ENCODE measurements around the gene NXF3.
"Not testable (repeated sequence)": the region's sequence is repeated elsewhere in the genome, so short reads cannot be mapped to it uniquely, and the experiment has no call there.

NXF3 gene

DNA sequence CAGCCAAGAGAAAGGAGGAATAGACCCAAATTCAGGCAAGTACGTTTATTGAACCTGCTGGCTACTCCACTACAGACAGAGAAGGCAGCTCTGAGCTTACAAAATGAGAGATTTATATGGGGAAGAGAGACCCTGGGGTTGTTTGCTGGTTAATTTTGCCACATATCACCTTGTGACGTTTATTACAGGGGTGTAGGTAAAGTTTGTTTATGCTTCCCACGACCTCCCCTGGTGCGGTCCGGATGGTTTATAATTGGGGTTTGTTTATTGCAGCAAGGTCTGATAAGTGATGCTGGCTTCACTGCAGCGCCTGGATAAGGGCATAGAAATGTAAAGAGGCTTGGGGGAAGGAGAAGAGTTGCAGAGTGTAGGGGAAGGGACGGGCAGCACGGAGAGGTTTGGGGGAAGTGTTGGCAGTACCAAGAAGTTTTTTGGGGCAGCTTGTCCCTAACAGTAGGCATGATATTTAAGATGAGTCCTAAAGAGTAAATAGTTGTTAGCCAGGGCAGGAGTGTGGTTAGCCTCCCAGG lies 41.6 kb downstream of the NXF3 start:
- no peak for DNase-seq (ENCODE audit: low read depth in 2 of 2)

- DNase-seq (ENCODE audit: low read depth in 2 of 2) = not testable (repeated sequence)
Measured at GRCh38 chrX:103033371-103033770, 59.6 kb downstream of the NXF3 start.

Data from stimulated activated CD8-positive, alpha-beta memory T cell treated with anti-CD3 and anti-CD28 coated beads, Interleukin-2, amount 100 ng/mL, for 48 hours (primary cell).